ENCODE data around the gene CAMK2G. TPM values are rescaled to one million over a fixed set of nuclear protein-coding genes. Genes with fewer than 3 reads are reported as not detected.
A peak's percentile ranks its signal among the peaks of the same experiment; 100 is the strongest.

Gene CAMK2G
- total and polyA plus RNA-seq, 5 experiments from 2014 or later, result 4.6 to 61.7 (median 6.7) TPM

DNA sequence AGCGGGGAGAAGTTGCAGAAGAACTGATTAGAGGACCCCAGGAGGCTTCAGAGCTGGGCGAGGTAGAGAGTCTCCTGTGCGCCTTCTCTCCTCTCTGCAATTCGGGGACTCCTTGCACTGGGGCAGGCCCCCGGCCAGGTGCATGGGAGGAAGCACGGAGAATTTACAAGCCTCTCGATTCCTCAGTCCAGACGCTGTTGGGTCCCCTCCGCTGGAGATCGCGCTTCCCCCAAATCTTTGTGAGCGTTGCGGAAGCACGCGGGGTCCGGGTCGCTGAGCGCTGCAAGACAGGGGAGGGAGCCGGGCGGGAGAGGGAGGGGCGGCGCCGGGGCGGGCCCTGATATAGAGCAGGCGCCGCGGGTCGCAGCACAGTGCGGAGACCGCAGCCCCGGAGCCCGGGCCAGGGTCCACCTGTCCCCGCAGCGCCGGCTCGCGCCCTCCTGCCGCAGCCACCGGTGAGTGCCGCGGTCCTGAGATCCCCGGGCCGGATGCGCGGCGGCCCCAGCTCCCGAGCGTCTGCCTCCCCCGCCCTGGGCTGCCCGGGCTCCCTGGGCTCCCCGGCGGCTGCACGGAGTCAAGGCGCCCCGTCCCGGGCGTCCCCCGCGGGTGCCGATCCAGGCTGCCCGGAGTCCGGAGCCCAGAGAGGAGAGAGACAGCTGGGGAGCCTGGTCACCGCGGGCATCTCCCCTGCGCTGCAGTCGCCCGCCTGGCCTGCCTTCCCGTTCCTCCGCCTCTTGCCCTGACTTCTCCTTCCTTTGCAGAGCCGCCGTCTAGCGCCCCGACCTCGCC, 36.6 kb upstream of the CAMK2G start, which contains the start of gene PLAU:
TSS of gene PLAU (plus strand) at position 369 of the 789 bp plus-strand sequence. CDS start 424 bp downstream, outside the sequence.
- Mint-ChIP-seq H3K36me3 (no peaks in the 10 kb centered on the region), H3K4me3 (peak within 1 kb of the TSS; percentile 76 to 96 (median 90)), H3K27me3 (peaks cover 37 to 93% (median 57%) of the 10 kb centered on the region in 5 donors), H3K27ac (peak within 1 kb of the TSS in 3 of 10 donors; percentile 10 to 59 (median 51)), H3K4me1 (peaks cover 15 to 35% (median 30%) of the 10 kb centered on the region in 4 donors), H3K9me3 (no peaks in the 10 kb centered on the region)
- ATAC-seq, result peak; percentile 73 to 80
- POLR2A ChIA-PET, result interaction anchor here (0.5 kb wide), 1 partner anchor 68 kb away, joined by 3 read pairs; no protein-coding TSS in a partner anchor
- DNase-seq, result peak in 6 of 10 donors; percentile 22 to 32 (median 28)

DNA sequence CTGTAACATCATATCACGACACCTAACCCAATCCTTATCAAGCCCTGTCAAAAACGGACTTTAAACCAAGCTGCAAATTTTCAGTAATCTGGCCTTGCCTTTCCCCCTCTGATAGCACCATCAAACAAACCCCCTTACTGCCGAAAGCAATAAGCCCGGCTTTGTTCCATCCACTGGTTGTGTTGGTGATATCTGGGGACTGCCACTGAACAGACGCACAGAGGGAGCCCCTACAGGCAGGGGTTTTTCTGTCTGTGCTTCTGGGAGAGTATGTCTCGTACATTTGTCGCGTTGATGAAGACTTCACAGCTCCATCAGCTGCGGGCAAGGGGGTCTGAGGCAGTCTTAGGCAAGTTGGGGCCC, 36.0 kb upstream of the CAMK2G start:
- Mint-ChIP-seq H3K4me3 (peak overlapping the region; percentile 75 to 92 (median 86)), H3K4me1 (peaks cover 15 to 35% (median 30%) of the 10 kb centered on the region in 4 donors), H3K36me3 (no peaks in the 10 kb centered on the region), H3K27me3 (peaks cover 37 to 93% (median 58%) of the 10 kb centered on the region in 5 donors), H3K27ac (peak overlapping the region in 1 of 10 donors; percentile 10), H3K9me3 (no peaks in the 10 kb centered on the region)
- peak in 3 of 10 donors; percentile 23 to 26 (median 25) for DNase-seq
- peak; percentile 57 to 70 for ATAC-seq
- POLR2A ChIA-PET, result no interaction called here

DNA sequence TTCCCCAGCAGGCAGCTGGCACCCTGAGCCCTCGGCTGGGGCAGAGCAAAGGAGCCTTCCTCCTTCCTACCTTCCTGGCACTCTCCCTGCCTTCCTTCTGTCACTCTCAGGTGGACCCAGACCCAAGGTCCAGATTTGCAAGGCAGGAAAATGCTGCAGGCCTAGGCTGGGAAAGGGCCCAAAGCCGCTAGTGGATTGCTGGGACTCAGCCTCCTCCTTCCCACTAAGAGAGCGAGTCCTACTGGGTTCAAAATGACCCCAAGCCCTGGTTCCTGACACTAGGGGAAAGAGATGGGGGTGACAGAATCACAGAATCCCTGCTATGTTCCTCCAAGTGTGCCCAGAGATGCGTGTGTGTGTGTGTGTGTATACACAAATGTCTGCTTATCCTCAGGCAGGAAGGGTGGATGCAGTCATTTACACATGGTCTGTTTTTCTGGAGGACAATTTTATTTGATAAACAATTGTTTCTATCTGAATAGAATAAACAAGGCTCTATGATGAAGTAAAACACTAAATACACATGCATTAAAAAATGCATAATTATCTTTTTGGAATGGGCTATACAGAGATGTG, 35.3 kb upstream of the CAMK2G start:
- H3K4me1 Mint-ChIP-seq, result peaks cover 15 to 35% (median 30%) of the 10 kb centered on the region in 4 donors
- DNase-seq, result no peak
- H3K27ac Mint-ChIP-seq, result no peak overlapping the region
- peak overlapping the region in 7 of 10 donors; percentile 16 to 92 (median 87) for H3K4me3 Mint-ChIP-seq
- peaks cover 38 to 91% (median 55%) of the 10 kb centered on the region in 5 donors for H3K27me3 Mint-ChIP-seq
- POLR2A ChIA-PET, result no interaction called here
- no peaks in the 10 kb centered on the region for H3K36me3 Mint-ChIP-seq
- H3K9me3 Mint-ChIP-seq, result no peaks in the 10 kb centered on the region
- no peak for ATAC-seq

DNA sequence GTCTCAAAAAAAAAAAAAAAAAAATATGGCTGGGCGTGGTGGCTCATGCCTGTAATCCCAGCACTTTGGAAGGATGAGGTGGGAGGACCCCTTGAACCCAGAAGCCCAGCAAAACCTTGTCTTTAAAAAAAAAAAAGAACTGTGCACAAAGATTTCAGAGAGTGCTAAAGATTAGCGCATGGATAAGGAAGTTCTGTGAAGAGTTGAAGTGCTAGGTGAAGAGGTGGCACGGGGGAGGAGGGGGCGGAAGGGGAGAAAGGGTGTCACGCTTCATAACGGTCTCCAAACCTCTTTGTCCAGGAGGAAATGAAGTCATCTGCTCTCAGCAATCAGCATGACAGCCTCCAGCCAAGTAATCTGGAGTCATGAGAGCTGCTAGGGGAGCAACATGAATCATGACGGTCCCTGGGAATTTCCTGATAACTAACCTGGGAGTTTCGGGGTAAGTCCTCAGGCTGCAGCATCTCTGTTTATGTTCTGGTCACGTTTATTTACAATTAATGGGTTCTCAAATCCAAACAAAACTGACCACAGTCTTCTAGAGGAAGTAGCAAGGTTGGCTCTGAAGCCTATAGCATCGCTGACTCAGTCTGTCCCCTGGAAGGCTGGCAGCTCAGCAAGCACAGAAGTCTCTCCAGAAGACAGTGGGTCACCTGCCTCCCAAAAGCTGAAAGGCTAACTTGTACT, 34.6 kb upstream of the CAMK2G start:
- Mint-ChIP-seq H3K9me3 (no peaks in the 10 kb centered on the region), H3K27me3 (peaks cover 38 to 84% (median 55%) of the 10 kb centered on the region in 5 donors), H3K27ac (no peak overlapping the region), H3K4me3 (peak overlapping the region in 4 of 10 donors; percentile 30 to 40 (median 36)), H3K4me1 (peaks cover 15 to 35% (median 30%) of the 10 kb centered on the region in 4 donors), H3K36me3 (no peaks in the 10 kb centered on the region)
- no peak for ATAC-seq
- POLR2A ChIA-PET, result no interaction called here
- no peak for DNase-seq

DNA sequence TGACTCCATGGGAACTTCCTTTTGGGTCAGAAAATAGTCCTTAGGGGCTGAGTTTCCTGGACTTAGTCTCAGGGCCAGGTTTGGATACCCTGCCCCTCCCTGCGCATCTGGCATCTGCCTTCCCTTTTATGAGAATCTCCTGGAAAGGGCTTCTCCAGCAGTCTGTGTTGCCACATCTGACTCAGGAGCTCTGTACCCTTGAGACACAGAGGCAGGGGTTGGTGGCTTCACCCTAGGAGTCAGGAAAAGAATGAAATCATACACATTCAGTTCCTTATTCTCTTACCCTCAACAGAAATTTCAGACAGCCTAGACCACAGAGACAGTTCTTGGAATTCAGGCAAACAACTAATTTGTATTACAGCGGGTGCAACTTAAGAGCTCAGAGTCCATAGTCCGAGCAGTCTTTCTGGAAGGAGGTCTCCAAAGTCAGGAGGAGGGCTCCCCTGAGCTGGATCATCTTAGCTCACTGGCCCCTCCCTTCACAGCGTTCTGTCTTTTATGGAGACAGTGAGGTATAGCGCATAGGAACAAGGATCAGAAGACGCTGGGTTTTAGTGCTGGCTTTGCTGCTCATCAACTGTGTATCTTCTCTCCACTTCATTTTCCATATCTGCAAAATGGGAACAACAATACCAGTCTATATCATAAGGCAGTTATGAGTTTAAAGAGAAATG, 33.6 kb upstream of the CAMK2G start:
- DNase-seq, result no peak
- no peak for ATAC-seq
- Mint-ChIP-seq H3K27ac (no peak overlapping the region), H3K9me3 (no peaks in the 10 kb centered on the region), H3K4me3 (peak overlapping the region in 2 of 10 donors; percentile 1 to 28), H3K4me1 (peaks cover 15 to 35% (median 30%) of the 10 kb centered on the region in 4 donors), H3K36me3 (no peaks in the 10 kb centered on the region), H3K27me3 (peaks cover 36 to 74% (median 45%) of the 10 kb centered on the region in 5 donors)
- POLR2A ChIA-PET, result no interaction called here

DNA sequence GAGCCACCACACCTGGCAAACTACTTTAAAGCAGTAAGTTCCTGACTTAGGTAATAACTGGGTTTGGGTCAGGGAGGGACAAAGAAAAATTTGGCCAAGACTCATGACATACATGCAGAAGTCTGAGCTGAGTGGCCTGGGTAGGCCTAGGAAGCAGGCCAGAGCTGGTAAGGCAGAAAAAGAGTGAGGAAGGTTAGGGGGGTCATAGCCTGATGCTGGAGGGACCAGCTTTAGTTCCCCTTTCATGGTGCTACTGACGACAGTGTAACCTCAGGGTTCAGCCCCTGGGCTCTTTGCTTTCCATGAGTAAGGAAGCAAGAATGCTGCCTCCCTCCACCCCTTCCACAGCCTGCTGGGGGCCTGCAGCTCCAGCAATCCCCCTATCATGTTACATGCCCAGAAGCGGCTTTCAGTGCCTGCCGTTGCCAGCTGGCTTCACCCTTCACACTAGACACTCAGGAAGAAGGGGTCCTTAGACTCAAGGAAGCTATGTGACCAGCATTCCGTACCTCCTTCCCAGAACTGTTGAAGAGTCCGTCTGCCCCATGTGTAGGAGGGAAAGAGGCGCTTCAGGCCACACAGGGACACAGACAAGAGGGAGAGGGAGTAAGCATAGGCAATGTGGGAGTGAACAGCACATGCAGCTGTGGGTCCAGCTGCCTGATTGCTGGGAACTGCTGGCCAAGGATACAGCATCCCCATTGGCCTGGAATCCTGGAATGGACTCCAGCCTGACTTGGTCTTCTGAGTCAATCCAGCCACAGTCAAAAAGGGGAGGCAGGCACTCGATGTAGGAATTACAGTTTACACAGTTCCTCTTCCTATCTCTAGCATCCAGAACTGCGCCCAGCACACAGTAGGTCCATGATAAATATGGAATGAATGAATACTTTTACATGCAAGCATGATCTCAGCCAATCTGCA, 32.4 kb upstream of the CAMK2G start:
- ATAC-seq (no peak), DNase-seq (no peak)
- H3K27ac Mint-ChIP-seq, result no peak overlapping the region
- H3K4me1 Mint-ChIP-seq, result peaks cover 13 to 32% (median 26%) of the 10 kb centered on the region in 4 donors
- no peaks in the 10 kb centered on the region for H3K9me3 Mint-ChIP-seq
- H3K36me3 Mint-ChIP-seq, result no peaks in the 10 kb centered on the region
- H3K4me3 Mint-ChIP-seq, result no peak overlapping the region
- POLR2A ChIA-PET, result no interaction called here
- H3K27me3 Mint-ChIP-seq, result peaks cover 33 to 75% (median 39%) of the 10 kb centered on the region in 5 donors

DNA sequence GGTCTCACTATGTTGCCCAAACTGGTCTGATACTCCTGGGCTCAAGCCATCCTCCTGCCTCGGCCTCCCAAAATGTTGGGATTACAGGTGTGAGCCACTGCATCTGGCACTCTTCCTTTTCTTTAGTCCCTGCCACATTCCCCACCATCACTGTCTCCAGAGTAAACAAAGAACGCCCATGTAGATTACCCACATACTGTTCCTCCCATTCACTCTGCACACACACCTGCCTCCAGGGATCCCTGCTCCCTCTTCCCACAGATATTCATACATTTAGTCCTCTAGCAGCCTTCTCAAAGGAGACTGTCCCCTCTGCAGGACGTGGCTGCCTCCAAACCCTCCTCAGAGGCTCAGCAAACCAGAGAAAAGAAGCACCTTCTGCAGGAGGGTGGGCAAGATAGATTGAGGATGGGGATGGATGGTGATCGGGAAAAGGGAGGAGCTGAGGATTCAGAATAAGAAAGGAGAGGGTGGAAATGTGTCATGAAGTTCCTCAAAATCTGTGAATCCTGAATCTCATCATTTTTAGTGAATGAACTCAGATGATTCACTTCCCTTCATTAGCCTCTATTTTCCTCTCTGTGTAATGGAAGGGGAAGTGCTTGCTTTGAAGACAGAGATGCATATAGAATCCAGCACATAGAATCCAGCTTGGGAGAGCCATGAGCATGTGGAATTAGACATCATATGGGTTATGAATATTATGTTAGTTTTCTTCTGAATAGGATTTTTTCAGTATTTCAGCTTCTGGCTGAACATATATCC, 31.1 kb upstream of the CAMK2G start:
- peaks cover 27 to 66% (median 33%) of the 10 kb centered on the region in 5 donors for H3K27me3 Mint-ChIP-seq
- H3K27ac Mint-ChIP-seq, result no peak overlapping the region
- DNase-seq (no peak), ATAC-seq (no peak)
- H3K4me1 Mint-ChIP-seq, result peaks cover 4 to 23% (median 16%) of the 10 kb centered on the region in 4 donors
- POLR2A ChIA-PET, result no interaction called here
- no peak overlapping the region for H3K4me3 Mint-ChIP-seq
- no peaks in the 10 kb centered on the region for H3K9me3 Mint-ChIP-seq
- H3K36me3 Mint-ChIP-seq, result no peaks in the 10 kb centered on the region

DNA sequence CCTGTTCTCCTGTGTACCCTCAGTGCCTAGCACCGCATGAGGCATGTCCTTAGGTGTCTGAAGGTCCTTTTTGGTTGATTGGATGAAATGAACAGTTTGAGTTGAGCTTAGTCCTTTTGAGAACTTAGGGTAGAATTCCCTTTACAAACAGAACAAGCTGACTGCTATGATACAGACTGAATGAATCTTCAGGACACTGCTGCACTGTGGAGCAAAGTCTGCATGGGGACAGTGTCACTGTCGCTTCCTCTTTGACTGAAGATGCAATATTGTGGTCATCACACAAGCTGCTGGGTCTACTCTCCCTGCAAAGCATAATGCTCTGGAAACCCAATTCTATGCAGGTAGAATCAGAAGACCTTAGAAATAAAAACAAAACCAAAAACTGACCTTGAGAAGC, 28.0 kb upstream of the CAMK2G start:
- H3K4me3 Mint-ChIP-seq, result no peak overlapping the region
- H3K9me3 Mint-ChIP-seq, result no peaks in the 10 kb centered on the region
- H3K36me3 Mint-ChIP-seq, result peaks cover 0 to 2% (median 0%) of the 10 kb centered on the region in 3 donors
- DNase-seq (no peak), ATAC-seq (no peak)
- H3K27ac Mint-ChIP-seq, result no peak overlapping the region
- H3K4me1 Mint-ChIP-seq, result peaks cover 0 to 3% (median 0%) of the 10 kb centered on the region in 4 donors
- POLR2A ChIA-PET, result no interaction called here
- H3K27me3 Mint-ChIP-seq, result peaks cover 18 to 42% (median 27%) of the 10 kb centered on the region in 5 donors

DNA sequence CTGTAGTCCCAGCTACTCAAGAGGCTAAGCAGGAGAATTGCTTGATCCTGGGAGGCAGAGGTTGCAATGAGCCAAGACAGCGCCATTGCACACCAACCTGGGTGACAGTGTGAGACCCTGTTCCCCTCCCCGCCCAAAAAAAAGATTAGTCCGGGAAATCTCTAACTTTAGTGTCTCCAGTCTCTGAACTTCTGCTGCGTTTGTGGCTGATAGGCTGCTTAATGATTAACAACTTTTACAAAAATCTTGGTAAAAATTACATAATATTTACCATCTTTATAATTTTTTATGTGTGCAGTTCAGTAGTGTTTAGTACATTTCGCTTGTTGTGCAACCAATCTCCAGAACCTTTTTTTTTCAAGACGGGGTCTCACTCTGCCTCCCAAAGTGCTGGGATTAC, 26.9 kb upstream of the CAMK2G start:
- H3K9me3 Mint-ChIP-seq, result no peaks in the 10 kb centered on the region
- H3K27ac Mint-ChIP-seq, result no peak overlapping the region
- DNase-seq (no peak), ATAC-seq (no peak)
- H3K4me3 Mint-ChIP-seq, result no peak overlapping the region
- H3K27me3 Mint-ChIP-seq, result peaks cover 12 to 32% (median 20%) of the 10 kb centered on the region in 5 donors
- POLR2A ChIA-PET, result no interaction called here
- no peaks in the 10 kb centered on the region for H3K4me1 Mint-ChIP-seq
- peaks cover 0 to 2% (median 0%) of the 10 kb centered on the region in 3 donors for H3K36me3 Mint-ChIP-seq

DNA sequence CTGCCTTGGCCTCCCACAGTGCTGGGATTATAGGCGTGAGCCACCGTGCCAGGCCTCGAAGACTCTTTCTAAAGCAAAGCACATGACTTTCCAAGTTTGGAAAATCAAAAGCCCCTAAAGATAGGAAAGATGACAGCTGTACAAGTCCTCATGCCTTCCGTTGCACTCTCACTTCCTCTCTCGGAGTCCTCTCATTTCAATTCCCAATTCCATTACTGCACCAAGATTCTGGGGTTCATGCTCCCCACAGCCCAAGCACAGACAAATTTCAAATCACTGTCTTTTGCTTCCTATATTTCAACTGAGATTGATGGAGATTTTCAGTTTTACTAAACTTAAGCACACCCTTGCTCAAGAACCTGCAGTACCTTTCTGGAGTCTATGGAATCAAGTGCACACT, 25.7 kb upstream of the CAMK2G start:
- peaks cover 0 to 2% (median 0%) of the 10 kb centered on the region in 3 donors for H3K36me3 Mint-ChIP-seq
- no peak for ATAC-seq
- no peak for DNase-seq
- POLR2A ChIA-PET, result no interaction called here
- H3K27ac Mint-ChIP-seq, result no peak overlapping the region
- H3K9me3 Mint-ChIP-seq, result no peaks in the 10 kb centered on the region
- H3K27me3 Mint-ChIP-seq, result peaks cover 6 to 21% (median 13%) of the 10 kb centered on the region in 5 donors
- H3K4me1 Mint-ChIP-seq, result no peaks in the 10 kb centered on the region
- no peak overlapping the region for H3K4me3 Mint-ChIP-seq

DNA sequence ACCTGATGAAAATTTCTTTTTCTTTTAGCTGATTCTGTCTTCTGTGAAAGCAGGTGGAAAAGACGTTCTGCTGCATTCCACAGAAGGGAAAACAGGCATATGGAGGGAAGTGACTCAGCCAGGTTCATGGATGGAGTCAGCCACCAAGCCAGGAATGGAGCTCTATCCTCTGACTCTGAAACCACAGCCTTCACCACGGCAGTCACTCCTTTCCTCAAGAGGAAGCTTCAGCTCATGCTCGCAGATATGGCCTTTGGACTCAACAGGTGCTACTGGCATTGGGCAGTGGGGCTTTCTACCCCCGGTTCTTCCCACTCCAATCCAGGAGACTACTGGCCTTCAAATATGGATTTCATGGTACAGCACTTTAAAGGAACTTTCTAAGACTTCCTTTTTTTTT, 25.1 kb upstream of the CAMK2G start:
- ATAC-seq (no peak), DNase-seq (no peak)
- H3K27ac Mint-ChIP-seq, result no peak overlapping the region
- H3K4me3 Mint-ChIP-seq, result no peak overlapping the region
- H3K27me3 Mint-ChIP-seq, result peaks cover 6 to 19% (median 12%) of the 10 kb centered on the region in 5 donors
- peaks cover 0 to 2% (median 0%) of the 10 kb centered on the region in 3 donors for H3K36me3 Mint-ChIP-seq
- H3K4me1 Mint-ChIP-seq, result peaks cover 0 to 4% (median 0%) of the 10 kb centered on the region in 4 donors
- POLR2A ChIA-PET, result no interaction called here
- no peaks in the 10 kb centered on the region for H3K9me3 Mint-ChIP-seq
